ENCODE measurements around the gene CD86.

Gene CD86, protein sequence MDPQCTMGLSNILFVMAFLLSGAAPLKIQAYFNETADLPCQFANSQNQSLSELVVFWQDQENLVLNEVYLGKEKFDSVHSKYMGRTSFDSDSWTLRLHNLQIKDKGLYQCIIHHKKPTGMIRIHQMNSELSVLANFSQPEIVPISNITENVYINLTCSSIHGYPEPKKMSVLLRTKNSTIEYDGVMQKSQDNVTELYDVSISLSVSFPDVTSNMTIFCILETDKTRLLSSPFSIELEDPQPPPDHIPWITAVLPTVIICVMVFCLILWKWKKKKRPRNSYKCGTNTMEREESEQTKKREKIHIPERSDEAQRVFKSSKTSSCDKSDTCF

DNA sequence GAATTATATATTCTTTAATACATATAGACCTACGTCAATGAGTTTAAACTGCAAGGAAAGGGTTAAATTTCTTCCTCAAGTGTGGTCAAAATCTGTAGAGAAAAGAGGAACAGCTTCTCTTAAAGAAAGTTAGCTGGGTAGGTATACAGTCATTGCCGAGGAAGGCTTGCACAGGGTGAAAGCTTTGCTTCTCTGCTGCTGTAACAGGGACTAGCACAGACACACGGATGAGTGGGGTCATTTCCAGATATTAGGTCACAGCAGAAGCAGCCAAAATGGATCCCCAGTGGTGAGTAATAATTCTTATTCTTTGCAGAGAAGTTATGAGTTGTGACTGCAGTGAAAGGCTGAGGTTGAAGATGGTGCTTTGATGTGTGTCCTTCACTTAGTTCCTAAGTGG is at the start of gene CD86:
Gene CD86 (plus strand): TSS at position 148 of the 400 bp plus-strand sequence. CDS start 128 bp downstream, at position 276.
- Histone ChIP-seq H3K9ac (no peak within 1 kb of the TSS), H3K4me1 (peaks cover 36% of the 10 kb centered on the region), H3K27me3 (no peaks in the 10 kb centered on the region), H3K9me3 (no peaks in the 10 kb centered on the region), H3K4me2 (peak within 1 kb of the TSS; percentile 46), H4K20me1 (no peaks in the 10 kb centered on the region), H3K27ac (no peak within 1 kb of the TSS), H3K36me3 (no peaks in the 10 kb centered on the region), H3K4me3 (no peak within 1 kb of the TSS)
- TF ChIP-seq Cebpa-rat (IDR thresholded peaks at IDR 0.05), result no peak

DNA sequence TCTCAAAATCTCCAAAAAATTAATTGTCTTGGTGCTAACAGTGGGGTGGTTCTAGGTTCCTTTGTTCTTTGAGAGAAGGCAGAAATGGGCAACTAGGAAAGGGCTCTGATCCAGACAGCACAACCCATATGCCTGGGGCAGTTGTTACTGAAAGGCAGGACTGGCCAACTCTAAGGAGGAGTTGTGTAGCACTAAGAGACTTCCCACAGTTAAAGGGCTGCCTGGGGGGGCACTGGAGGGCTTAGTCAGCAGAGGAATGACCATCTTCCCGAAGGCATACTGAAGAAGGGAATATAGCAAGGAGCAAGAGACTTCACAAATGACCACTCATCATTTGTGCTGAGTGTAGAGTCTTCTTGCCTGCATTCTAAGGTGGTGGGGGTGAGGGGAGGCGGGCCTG is 48.9 kb upstream of the CD86 start:
- peaks cover 37% of the 10 kb centered on the region for H3K4me1 ChIP-seq

DNA sequence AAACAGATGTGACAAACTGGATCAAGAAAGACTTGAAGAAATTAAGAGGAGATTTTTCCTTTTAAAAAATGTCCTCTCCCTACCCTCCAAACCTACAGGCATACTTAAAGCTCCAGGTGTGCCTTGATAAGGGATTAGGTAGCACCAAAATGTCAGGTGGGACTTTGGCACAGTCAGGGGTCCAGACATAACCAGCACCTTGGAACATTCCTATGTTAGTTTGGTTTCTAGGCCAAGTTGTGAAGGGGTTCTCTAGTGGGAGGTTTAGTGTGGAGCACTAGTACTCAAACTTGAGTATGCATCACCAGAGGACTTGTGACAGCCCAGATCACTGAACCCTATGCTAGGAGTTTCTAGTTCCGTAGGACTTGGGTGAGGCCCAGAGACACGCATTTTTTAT is 47.0 kb upstream of the CD86 start:
- Histone ChIP-seq H3K4me2 (no peak overlapping the region), H3K36me3 (no peaks in the 10 kb centered on the region), H3K4me1 (peaks cover 18% of the 10 kb centered on the region), H4K20me1 (no peaks in the 10 kb centered on the region), H3K9me3 (no peaks in the 10 kb centered on the region), H3K4me3 (no peak overlapping the region), H3K27ac (no peak overlapping the region), H3K27me3 (no peaks in the 10 kb centered on the region), H3K9ac (no peak overlapping the region)
- TF ChIP-seq Cebpa-rat (IDR thresholded peaks at IDR 0.05), result no peak

More for the DNA sequence above, 48.9 kb upstream of the CD86 start:
- Histone ChIP-seq H3K9ac (no peak overlapping the region), H3K27me3 (no peaks in the 10 kb centered on the region), H4K20me1 (no peaks in the 10 kb centered on the region), H3K4me3 (no peak overlapping the region), H3K27ac (no peak overlapping the region), H3K4me2 (no peak overlapping the region), H3K36me3 (no peaks in the 10 kb centered on the region), H3K9me3 (no peaks in the 10 kb centered on the region)
- TF ChIP-seq Cebpa-rat (IDR thresholded peaks at IDR 0.05), result no peak

DNA sequence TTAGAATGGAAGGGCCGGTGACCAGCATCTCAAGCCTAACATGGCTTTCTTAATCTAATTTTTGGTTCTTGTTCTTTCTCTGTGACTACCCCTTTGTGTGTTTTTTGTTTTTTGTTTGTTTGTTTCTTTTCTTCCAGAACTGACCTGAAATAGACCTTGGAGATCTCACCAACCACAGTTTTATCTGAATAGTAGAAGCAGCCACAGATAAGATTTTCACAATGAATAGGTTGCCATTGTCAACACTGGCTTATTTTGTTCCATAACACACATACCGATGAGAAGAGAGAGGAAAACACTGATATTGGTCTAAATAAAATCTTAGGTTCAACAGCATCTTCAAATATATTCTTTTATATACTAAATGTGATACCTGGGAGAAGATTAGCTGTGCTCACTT is 44.7 kb upstream of the CD86 start:
- H3K9me3 ChIP-seq, result no peaks in the 10 kb centered on the region
- H3K27me3 ChIP-seq, result no peaks in the 10 kb centered on the region
- no peak overlapping the region for H3K27ac ChIP-seq
- no peaks in the 10 kb centered on the region for H3K4me1 ChIP-seq
- no peak for TF ChIP-seq Cebpa-rat (IDR thresholded peaks at IDR 0.05)
- H3K36me3 ChIP-seq, result no peaks in the 10 kb centered on the region
- H3K9ac ChIP-seq, result no peak overlapping the region
- no peak overlapping the region for H3K4me3 ChIP-seq
- no peaks in the 10 kb centered on the region for H4K20me1 ChIP-seq
- H3K4me2 ChIP-seq, result no peak overlapping the region

DNA sequence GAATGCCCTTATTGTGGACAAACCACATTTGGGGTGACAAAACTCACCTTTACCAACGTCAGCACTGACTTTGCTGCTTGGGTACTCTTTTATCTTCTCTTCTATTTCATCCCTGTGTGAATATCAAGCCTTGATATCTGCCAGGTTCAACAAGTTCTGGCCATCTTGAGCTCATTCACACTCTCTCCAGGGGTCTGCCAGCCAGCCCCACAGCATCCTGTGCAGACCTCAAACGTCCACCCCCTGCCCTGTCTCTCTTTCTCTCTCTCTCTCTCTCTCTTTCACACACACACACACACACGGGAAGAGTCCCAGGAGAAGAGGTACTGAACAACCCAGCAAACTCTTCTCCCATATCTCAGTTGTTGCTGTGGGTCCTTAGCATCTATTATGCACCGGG is 43.8 kb upstream of the CD86 start:
- Histone ChIP-seq H3K9ac (no peak overlapping the region), H3K4me1 (no peaks in the 10 kb centered on the region), H4K20me1 (no peaks in the 10 kb centered on the region), H3K4me2 (no peak overlapping the region), H3K27me3 (no peaks in the 10 kb centered on the region), H3K27ac (no peak overlapping the region), H3K4me3 (no peak overlapping the region), H3K9me3 (no peaks in the 10 kb centered on the region), H3K36me3 (no peaks in the 10 kb centered on the region)
- no peak for TF ChIP-seq Cebpa-rat (IDR thresholded peaks at IDR 0.05)

DNA sequence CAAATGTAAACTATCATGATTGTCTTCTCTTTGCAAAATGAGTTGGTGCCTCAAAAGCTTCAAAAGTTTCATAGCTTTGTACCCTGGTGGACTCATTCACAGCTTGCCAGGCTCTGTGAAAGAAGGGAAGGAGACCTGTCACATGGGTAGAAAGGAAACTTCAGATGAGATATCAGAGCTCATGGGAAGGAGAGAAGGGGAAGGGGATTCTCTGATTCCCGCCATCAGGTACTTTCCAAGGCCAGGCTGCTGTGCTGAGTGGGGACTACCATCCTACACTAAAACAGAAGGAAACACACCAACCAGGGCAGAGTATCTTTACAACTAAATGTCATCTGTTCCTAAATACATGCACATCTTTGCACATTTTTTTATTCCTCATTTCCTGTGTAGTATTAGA is 42.3 kb upstream of the CD86 start:
- no peak overlapping the region for H3K4me2 ChIP-seq
- H3K9ac ChIP-seq, result no peak overlapping the region
- TF ChIP-seq Cebpa-rat (IDR thresholded peaks at IDR 0.05), result no peak
- no peaks in the 10 kb centered on the region for H3K36me3 ChIP-seq
- no peaks in the 10 kb centered on the region for H4K20me1 ChIP-seq
- no peak overlapping the region for H3K27ac ChIP-seq
- H3K9me3 ChIP-seq, result 0 out of 2 replicates have a peak, but pooled peaks cover 6% of the 10 kb centered on the region
- no peaks in the 10 kb centered on the region for H3K27me3 ChIP-seq
- no peak overlapping the region for H3K4me3 ChIP-seq
- no peaks in the 10 kb centered on the region for H3K4me1 ChIP-seq

DNA sequence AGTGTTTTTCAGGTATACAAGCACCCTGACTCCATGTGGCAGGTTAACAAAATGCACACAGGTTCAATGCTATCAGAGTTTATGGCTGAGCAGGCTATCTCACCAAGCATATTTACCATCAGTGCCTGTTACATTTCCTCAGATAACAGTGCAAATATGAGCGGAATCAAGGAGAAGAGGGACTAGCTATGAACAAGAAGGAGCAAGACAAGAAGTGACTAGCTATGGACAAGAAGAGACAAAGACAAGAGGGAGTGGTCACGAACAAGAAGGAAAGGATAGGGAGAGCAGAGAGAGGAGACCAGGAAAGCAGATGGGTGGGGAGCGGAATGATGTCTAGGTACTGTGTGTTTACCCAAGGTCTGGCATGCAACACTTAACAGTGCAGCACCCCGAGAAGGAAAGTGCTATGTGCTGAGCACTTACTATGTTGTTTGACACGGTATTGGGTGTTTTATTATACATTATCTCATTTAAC is 41.7 kb upstream of the CD86 start:
- Histone ChIP-seq H3K27ac (no peak overlapping the region), H3K4me3 (no peak overlapping the region), H3K4me1 (no peaks in the 10 kb centered on the region), H3K9ac (no peak overlapping the region), H3K27me3 (no peaks in the 10 kb centered on the region), H3K36me3 (no peaks in the 10 kb centered on the region), H3K4me2 (no peak overlapping the region), H3K9me3 (0 out of 2 replicates have a peak, but pooled peaks cover 6% of the 10 kb centered on the region), H4K20me1 (no peaks in the 10 kb centered on the region)
- TF ChIP-seq Cebpa-rat (IDR thresholded peaks at IDR 0.05), result no peak

DNA sequence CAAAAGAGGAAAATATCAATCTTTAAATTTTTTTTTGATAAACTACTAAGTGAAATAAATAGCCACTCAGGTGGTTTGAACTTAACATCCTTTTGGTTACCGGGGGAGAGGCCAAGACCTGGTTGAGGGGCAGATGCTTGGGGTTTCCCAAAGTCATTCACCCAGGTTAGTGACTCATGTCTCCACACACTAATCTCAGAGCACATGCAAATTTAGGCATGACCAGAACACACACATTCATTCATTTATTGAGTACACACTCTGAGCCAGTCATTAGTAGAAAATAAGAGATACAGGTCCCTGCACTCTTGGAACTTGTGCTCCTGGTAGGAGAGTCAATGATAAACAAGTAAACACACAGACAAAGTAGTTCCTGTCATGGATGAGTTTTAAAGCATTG is 40.4 kb upstream of the CD86 start:
- Histone ChIP-seq H3K4me3 (no peak overlapping the region), H3K27me3 (no peaks in the 10 kb centered on the region), H3K27ac (no peak overlapping the region), H3K4me2 (no peak overlapping the region), H3K4me1 (no peaks in the 10 kb centered on the region), H3K36me3 (no peaks in the 10 kb centered on the region), H3K9me3 (0 out of 2 replicates have a peak, but pooled peaks cover 6% of the 10 kb centered on the region), H3K9ac (no peak overlapping the region), H4K20me1 (no peaks in the 10 kb centered on the region)
- TF ChIP-seq Cebpa-rat (IDR thresholded peaks at IDR 0.05), result no peak

DNA sequence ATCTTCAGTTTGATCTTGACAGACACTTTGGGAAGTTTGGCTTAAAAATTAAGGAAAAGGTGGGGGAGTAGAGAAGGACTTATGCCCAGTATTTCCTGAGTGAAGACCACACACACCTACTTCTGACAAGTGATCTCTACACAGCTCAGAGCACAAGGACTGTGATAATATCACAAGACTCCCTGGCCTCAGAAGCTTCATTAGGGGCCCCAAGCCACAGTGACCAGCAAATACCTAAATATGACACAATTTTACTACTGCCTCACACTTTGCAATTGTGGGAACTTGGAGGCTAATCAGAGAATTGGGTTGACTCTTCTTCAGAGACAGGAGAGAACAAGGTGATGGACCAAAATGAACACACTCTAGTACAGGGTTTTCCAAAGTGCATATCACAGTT is 35.7 kb upstream of the CD86 start:
- peaks cover 8% of the 10 kb centered on the region for H3K4me1 ChIP-seq
- H3K27ac ChIP-seq, result no peak overlapping the region
- no peak overlapping the region for H3K4me2 ChIP-seq
- no peak overlapping the region for H3K4me3 ChIP-seq
- H3K9ac ChIP-seq, result no peak overlapping the region
- no peak for TF ChIP-seq Cebpa-rat (IDR thresholded peaks at IDR 0.05)
- no peaks in the 10 kb centered on the region for H4K20me1 ChIP-seq
- H3K36me3 ChIP-seq, result no peaks in the 10 kb centered on the region
- peaks cover 7% of the 10 kb centered on the region; the same call in 1 of the 2 replicates for H3K27me3 ChIP-seq
- peaks cover 19% of the 10 kb centered on the region for H3K9me3 ChIP-seq

DNA sequence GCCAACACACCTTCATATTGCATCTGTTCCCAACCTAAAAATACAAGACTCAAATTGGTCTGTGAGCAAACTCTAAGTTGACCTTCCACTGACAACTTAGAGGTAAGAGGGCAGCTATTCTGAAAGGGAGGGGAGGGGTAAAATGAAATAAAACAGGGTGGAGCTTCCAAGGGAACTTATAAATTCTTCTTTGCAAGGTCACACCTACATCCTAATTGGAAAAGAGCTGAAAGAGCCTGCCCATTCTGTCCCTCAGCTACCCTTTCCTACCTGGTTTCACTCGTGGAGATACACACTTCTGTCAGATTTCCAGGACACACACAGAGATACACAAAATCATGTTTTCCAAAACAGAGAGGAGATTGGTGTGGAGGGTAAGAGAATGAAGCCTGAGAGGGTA is 34.1 kb upstream of the CD86 start:
- no peak overlapping the region for H3K27ac ChIP-seq
- peaks cover 19% of the 10 kb centered on the region for H3K9me3 ChIP-seq
- no peak overlapping the region for H3K9ac ChIP-seq
- H3K27me3 ChIP-seq, result peaks cover 7% of the 10 kb centered on the region; the same call in 1 of the 2 replicates
- no peaks in the 10 kb centered on the region for H4K20me1 ChIP-seq
- no peak overlapping the region for H3K4me3 ChIP-seq
- H3K36me3 ChIP-seq, result no peaks in the 10 kb centered on the region
- H3K4me2 ChIP-seq, result no peak overlapping the region; the same call in 1 of the 2 replicates
- H3K4me1 ChIP-seq, result peaks cover 15% of the 10 kb centered on the region
- no peak for TF ChIP-seq Cebpa-rat (IDR thresholded peaks at IDR 0.05)

Measured in BLaER1 (cell line).